ENCODE data around the gene CHD1L.

CHD1L gene

GRCh38 chr1:147217141-147217540 lies 25.3 kb upstream of the CHD1L start:
- no peak overlapping the region for H3K4me3 ChIP-seq (ENCODE audit: low read length)
- TF ChIP-seq CTCF (IDR thresholded peaks at IDR 0.05; ENCODE audit: low read length) (no peak), EZH2 (optimal IDR thresholded peaks at IDR 0.05; ENCODE audit: low read depth, low read length) (no peak), EZH2phosphoT487 (IDR thresholded peaks at IDR 0.05; ENCODE audit: low read length) (no peak)
- H3K9me3 ChIP-seq (replicated peaks; ENCODE audit: insufficient read depth, low read length) = no peaks in the 10 kb centered on the region
- no peak overlapping the region for H3K27ac ChIP-seq (ENCODE audit: low read length)
- H3K79me2 ChIP-seq (ENCODE audit: low read length) = no peaks in the 10 kb centered on the region
- no peaks in the 10 kb centered on the region for H4K20me1 ChIP-seq (ENCODE audit: insufficient read depth, low read length)
- no peaks in the 10 kb centered on the region for H3K4me1 ChIP-seq (ENCODE audit: low read length)
- H3K36me3 ChIP-seq (replicated peaks; ENCODE audit: insufficient read depth, low read length) = no peaks in the 10 kb centered on the region
- no peaks in the 10 kb centered on the region for H3K9me2 ChIP-seq (replicated peaks; ENCODE audit: insufficient read depth, low read length)
- DNase-seq = no peak
- no peaks in the 10 kb centered on the region for H3F3A ChIP-seq (ENCODE audit: insufficient read depth, low read length)
- no peak overlapping the region for H3K9ac ChIP-seq (ENCODE audit: low read length)
- H3K27me3 ChIP-seq (replicated peaks; ENCODE audit: insufficient read depth, low read length) = no peaks in the 10 kb centered on the region
- H3K4me2 ChIP-seq (ENCODE audit: low read depth, low read length) = no peak overlapping the region
- H2AFZ ChIP-seq (ENCODE audit: low read length) = no peak overlapping the region

DNA sequence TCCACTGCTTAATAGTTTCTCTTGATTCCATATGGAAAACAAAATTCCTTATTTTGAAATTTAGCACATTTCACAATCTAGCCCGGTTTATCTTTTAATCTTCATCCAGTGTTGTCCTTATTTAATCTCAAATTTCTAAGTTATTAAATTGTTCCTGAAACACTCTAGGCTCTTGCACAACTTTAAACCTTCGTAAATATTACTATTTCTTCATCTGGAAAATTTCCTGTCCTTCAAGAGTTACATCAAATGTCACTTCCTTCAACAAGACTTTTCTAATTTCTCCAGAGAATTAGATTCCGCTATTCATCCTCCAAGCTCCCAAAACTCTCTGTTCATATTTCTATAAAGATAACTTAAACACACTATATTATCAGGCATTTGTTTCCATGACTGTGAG lies 23.9 kb upstream of the CHD1L start:
- Histone ChIP-seq H3K4me2 (ENCODE audit: low read depth, low read length) (no peak overlapping the region), H3F3A (ENCODE audit: insufficient read depth, low read length) (no peaks in the 10 kb centered on the region), H3K79me2 (ENCODE audit: low read length) (no peaks in the 10 kb centered on the region), H2AFZ (ENCODE audit: low read length) (no peak overlapping the region), H3K9me3 (replicated peaks; ENCODE audit: insufficient read depth, low read length) (no peaks in the 10 kb centered on the region), H3K4me1 (ENCODE audit: low read length) (no peaks in the 10 kb centered on the region), H3K27me3 (replicated peaks; ENCODE audit: insufficient read depth, low read length) (no peaks in the 10 kb centered on the region), H3K9me2 (replicated peaks; ENCODE audit: insufficient read depth, low read length) (no peaks in the 10 kb centered on the region), H3K36me3 (replicated peaks; ENCODE audit: insufficient read depth, low read length) (no peaks in the 10 kb centered on the region), H3K4me3 (ENCODE audit: low read length) (no peak overlapping the region), H4K20me1 (ENCODE audit: insufficient read depth, low read length) (no peaks in the 10 kb centered on the region), H3K9ac (ENCODE audit: low read length) (no peak overlapping the region), H3K27ac (ENCODE audit: low read length) (no peak overlapping the region)
- no peak for TF ChIP-seq EZH2phosphoT487 (IDR thresholded peaks at IDR 0.05; ENCODE audit: low read length)
- TF ChIP-seq EZH2 (optimal IDR thresholded peaks at IDR 0.05; ENCODE audit: low read depth, low read length) = no peak
- no peak for TF ChIP-seq CTCF (IDR thresholded peaks at IDR 0.05; ENCODE audit: low read length)
- DNase-seq = no peak

GRCh38 chr1:147223740-147224615 lies 18.5 kb upstream of the CHD1L start:
- TF ChIP-seq EZH2 (optimal IDR thresholded peaks at IDR 0.05; ENCODE audit: low read depth, low read length) (no peak), CTCF (IDR thresholded peaks at IDR 0.05; ENCODE audit: low read length) (no peak), EZH2phosphoT487 (IDR thresholded peaks at IDR 0.05; ENCODE audit: low read length) (no peak)
- Histone ChIP-seq H3K27ac (ENCODE audit: low read length) (no peak overlapping the region), H3K4me3 (ENCODE audit: low read length) (no peak overlapping the region), H3K27me3 (replicated peaks; ENCODE audit: insufficient read depth, low read length) (no peaks in the 10 kb centered on the region), H3K9me2 (replicated peaks; ENCODE audit: insufficient read depth, low read length) (no peaks in the 10 kb centered on the region; the same call in 1 of the 2 replicates), H3K4me2 (ENCODE audit: low read depth, low read length) (no peak overlapping the region), H4K20me1 (ENCODE audit: insufficient read depth, low read length) (no peaks in the 10 kb centered on the region), H3F3A (ENCODE audit: insufficient read depth, low read length) (no peaks in the 10 kb centered on the region), H3K79me2 (ENCODE audit: low read length) (no peaks in the 10 kb centered on the region), H3K36me3 (replicated peaks; ENCODE audit: insufficient read depth, low read length) (no peaks in the 10 kb centered on the region), H3K9me3 (replicated peaks; ENCODE audit: insufficient read depth, low read length) (no peaks in the 10 kb centered on the region), H3K4me1 (ENCODE audit: low read length) (no peaks in the 10 kb centered on the region), H3K9ac (ENCODE audit: low read length) (no peak overlapping the region), H2AFZ (ENCODE audit: low read length) (no peak overlapping the region)
- no peak for DNase-seq

Measured in MM.1S (cell line).